HL-60 (cell line): Measurements from ENCODE around the gene CAPSL.

Experiments used
- GABPA ChIP-seq: IDR thresholded peaks from 2 replicates; pipeline ENCODE4 v1.6.1; 2012; ENCODE audit warnings: low read depth
- POLR2AphosphoS5 ChIP-seq: IDR thresholded peaks from 2 replicates; pipeline ENCODE4 v1.6.1; 2012; ENCODE audit warnings: low read depth
- REST ChIP-seq: IDR thresholded peaks from 2 replicates; pipeline ENCODE4 v1.6.1; 2012; ENCODE audit warnings: low read depth; ENCODE audit not compliant: insufficient replicate concordance
- SPI1 ChIP-seq: IDR thresholded peaks from 2 replicates; pipeline ENCODE4 v1.6.1; 2012; ENCODE audit warnings: low read depth, mild to moderate bottlenecking, borderline replicate concordance
- TF ChIP-seq, protein P1 (sequence below): IDR thresholded peaks from one replicate; pipeline ENCODE4 v1.5.1; 2011; ENCODE audit warnings: low read length, control low read depth, inconsistent platforms; ENCODE audit not compliant: insufficient read depth

DNA sequence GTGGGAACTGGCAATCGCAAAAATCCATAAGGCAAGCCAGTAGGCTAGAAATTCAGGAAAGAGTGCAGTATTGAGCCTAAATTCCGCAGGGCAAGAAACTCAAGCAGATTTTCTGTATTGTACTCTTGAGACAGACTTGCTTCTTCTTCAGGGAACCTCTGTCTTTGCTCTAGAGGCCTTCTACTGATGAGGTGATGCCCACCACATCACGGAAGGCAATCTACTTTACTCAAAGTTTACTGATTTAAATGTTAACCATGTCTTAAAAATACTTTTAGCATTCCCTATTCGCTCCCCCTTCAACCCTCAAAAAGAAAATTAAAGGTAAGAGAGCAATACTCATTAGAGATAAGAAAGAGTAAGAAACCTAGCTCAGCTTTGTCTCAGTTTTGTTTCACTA lies 70.4 kb downstream of the CAPSL start:
- TF ChIP-seq, protein P1, sequence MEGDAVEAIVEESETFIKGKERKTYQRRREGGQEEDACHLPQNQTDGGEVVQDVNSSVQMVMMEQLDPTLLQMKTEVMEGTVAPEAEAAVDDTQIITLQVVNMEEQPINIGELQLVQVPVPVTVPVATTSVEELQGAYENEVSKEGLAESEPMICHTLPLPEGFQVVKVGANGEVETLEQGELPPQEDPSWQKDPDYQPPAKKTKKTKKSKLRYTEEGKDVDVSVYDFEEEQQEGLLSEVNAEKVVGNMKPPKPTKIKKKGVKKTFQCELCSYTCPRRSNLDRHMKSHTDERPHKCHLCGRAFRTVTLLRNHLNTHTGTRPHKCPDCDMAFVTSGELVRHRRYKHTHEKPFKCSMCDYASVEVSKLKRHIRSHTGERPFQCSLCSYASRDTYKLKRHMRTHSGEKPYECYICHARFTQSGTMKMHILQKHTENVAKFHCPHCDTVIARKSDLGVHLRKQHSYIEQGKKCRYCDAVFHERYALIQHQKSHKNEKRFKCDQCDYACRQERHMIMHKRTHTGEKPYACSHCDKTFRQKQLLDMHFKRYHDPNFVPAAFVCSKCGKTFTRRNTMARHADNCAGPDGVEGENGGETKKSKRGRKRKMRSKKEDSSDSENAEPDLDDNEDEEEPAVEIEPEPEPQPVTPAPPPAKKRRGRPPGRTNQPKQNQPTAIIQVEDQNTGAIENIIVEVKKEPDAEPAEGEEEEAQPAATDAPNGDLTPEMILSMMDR: no peak
- TF ChIP-seq REST (no peak), POLR2AphosphoS5 (no peak), GABPA (no peak), SPI1 (no peak)
